ENCODE results near the gene LAMA2.
"Not testable (repeated sequence)": the region's sequence is repeated elsewhere in the genome, so short reads cannot be mapped to it uniquely, and the experiment has no call there.

Gene LAMA2

GRCh38 chr6:129117355-129117754 lies 234.4 kb downstream of the LAMA2 start:
- no peak for DNase-seq (ENCODE audit: low spot score)

GRCh38 chr6:129120856-129121638 lies 238.1 kb downstream of the LAMA2 start:
- no peak for DNase-seq (ENCODE audit: low spot score)

GRCh38 chr6:129124347-129124746 lies 241.4 kb downstream of the LAMA2 start:
- DNase-seq (ENCODE audit: low spot score) = no peak

- no peak for DNase-seq (ENCODE audit: low spot score)
Measured at GRCh38 chr6:129130106-129130505, 247.2 kb downstream of the LAMA2 start.

- no peak for DNase-seq (ENCODE audit: low spot score)
Measured at GRCh38 chr6:129130959-129131681, 248.2 kb downstream of the LAMA2 start.

- no peak for DNase-seq (ENCODE audit: low spot score)
Measured at GRCh38 chr6:129133770-129134192, 250.8 kb downstream of the LAMA2 start.

GRCh38 chr6:129134535-129134934 lies 251.6 kb downstream of the LAMA2 start:
- DNase-seq (ENCODE audit: low spot score) = no peak

GRCh38 chr6:129135451-129135850 lies 252.5 kb downstream of the LAMA2 start:
- DNase-seq (ENCODE audit: low spot score) = no peak

- DNase-seq (ENCODE audit: low spot score) = no peak
Measured at GRCh38 chr6:129136751-129137150, 253.8 kb downstream of the LAMA2 start.

- no peak for DNase-seq (ENCODE audit: low spot score)
Measured at GRCh38 chr6:129138739-129139405, 255.9 kb downstream of the LAMA2 start.

- no peak for DNase-seq (ENCODE audit: low spot score)
Measured at GRCh38 chr6:129140526-129140925, 257.6 kb downstream of the LAMA2 start.

- no peak for DNase-seq (ENCODE audit: low spot score)
Measured at GRCh38 chr6:129141499-129141898, 258.6 kb downstream of the LAMA2 start.

GRCh38 chr6:129146902-129147301 lies 264.0 kb downstream of the LAMA2 start:
- DNase-seq (ENCODE audit: low spot score) = no peak

- no peak for DNase-seq (ENCODE audit: low spot score)
Measured at GRCh38 chr6:129150507-129150906, 267.6 kb downstream of the LAMA2 start.

GRCh38 chr6:129153257-129153656 lies 270.3 kb downstream of the LAMA2 start:
- DNase-seq (ENCODE audit: low spot score) = no peak

GRCh38 chr6:129159242-129159641 lies 276.3 kb downstream of the LAMA2 start:
- DNase-seq (ENCODE audit: low spot score) = not testable (repeated sequence)

GRCh38 chr6:129162605-129163004 lies 279.7 kb downstream of the LAMA2 start:
- DNase-seq (ENCODE audit: low spot score) = no peak

GRCh38 chr6:129163551-129163950 lies 280.6 kb downstream of the LAMA2 start:
- no peak for DNase-seq (ENCODE audit: low spot score)

- no peak for DNase-seq (ENCODE audit: low spot score)
Measured at GRCh38 chr6:129164032-129164431, 281.1 kb downstream of the LAMA2 start.

- not testable (repeated sequence) for DNase-seq (ENCODE audit: low spot score)
Measured at GRCh38 chr6:129172279-129172995, 289.5 kb downstream of the LAMA2 start.

- no peak for DNase-seq (ENCODE audit: low spot score)
Measured at GRCh38 chr6:129175066-129175465, 292.1 kb downstream of the LAMA2 start.

- no peak for DNase-seq (ENCODE audit: low spot score)
Measured at GRCh38 chr6:129177801-129178200, 294.9 kb downstream of the LAMA2 start.

Data from COLO829 (cell line).